Adrenal gland (tissue), 5 donors: ENCODE results near the gene SYT14.

Source experiments
- CTCF ChIP-seq, 6 experiments: fragments of 450-650 bp in 4 of 6; fragments of 200-600 bp in 2 of 6; sonication (generic) in 1 of 6; IDR thresholded peaks; 1 replicate in 5 of 6; 2 replicates in 1 of 6; pipeline versions ENCODE4 v1.5.1 to v1.8.0; 2016 to 2021; ENCODE audit warnings: antibody characterized with exemption in 6 of 6, mild to moderate bottlenecking in 2 of 6, moderate library complexity in 1 of 6
- POLR2A ChIP-seq, 2 donors: fragments of 450-650 bp; IDR thresholded peaks; one replicate each; pipeline ENCODE4 v1.6.1; 2017; ENCODE audit warnings: antibody characterized with exemption in 2 of 2, mild to moderate bottlenecking in 2 of 2, moderate library complexity in 1 of 2
- donor health status: DM: no; HTN: no; CAD: no.

- TF ChIP-seq CTCF (IDR thresholded peaks at IDR 0.05) (no peak), POLR2A (IDR thresholded peaks at IDR 0.05) (no peak)
Observed at GRCh38 chr1:210213335-210213734, 275.3 kb downstream of the SYT14 start.
